Loucy (cell line): ENCODE results near the gene SBF2.

ENCODE experiments used
- H2AFZ ChIP-seq: fragments of 200-600 bp; sonication (generic); 2 replicates; pipeline ENCODE4 v1.6.0; 2016; ENCODE audit warnings: antibody characterized with exemption, mild to moderate bottlenecking, low read length, moderate library complexity
- H3F3A ChIP-seq: fragments of 200-600 bp; 2 replicates; pipeline ENCODE4 v1.6.0; 2016; ENCODE audit warnings: antibody characterized with exemption, low read depth, mild to moderate bottlenecking
- H3K27me3 ChIP-seq: fragments of 200-600 bp; sonication (generic); 2 replicates; pipeline ENCODE4 v1.6.1; 2014; ENCODE audit warnings: low read length, mild to moderate bottlenecking; ENCODE audit not compliant: insufficient read depth, poor library complexity, severe bottlenecking
- H3K36me3 ChIP-seq: fragments of 200-600 bp; sonication (generic); 2 replicates; pipeline ENCODE4 v1.6.1; 2016; ENCODE audit warnings: low read length; ENCODE audit not compliant: insufficient read depth
- H3K4me1 ChIP-seq: fragments of 200-600 bp; sonication (generic); 2 replicates; pipeline ENCODE4 v1.5.1; 2014; ENCODE audit warnings: low read length, mild to moderate bottlenecking; ENCODE audit not compliant: insufficient read depth, poor library complexity, severe bottlenecking
- H3K4me2 ChIP-seq: fragments of 200-600 bp; sonication (generic); 2 replicates; pipeline ENCODE4 v1.6.0; 2014; ENCODE audit warnings: antibody characterized with exemption, low read length, low read depth, mild to moderate bottlenecking; ENCODE audit not compliant: poor library complexity, severe bottlenecking
- H3K4me3 ChIP-seq: fragments of 200-600 bp; sonication (generic); 2 replicates; pipeline ENCODE4 v1.5.1; 2014; ENCODE audit warnings: low read length, mild to moderate bottlenecking, mixed read lengths; ENCODE audit not compliant: poor library complexity, severe bottlenecking
- H3K79me2 ChIP-seq: fragments of 200-600 bp; sonication (generic); 2 replicates; pipeline ENCODE4 v1.6.1; 2014; ENCODE audit warnings: low read length; ENCODE audit not compliant: insufficient read depth
- H3K9ac ChIP-seq: fragments of 200-600 bp; sonication (generic); 2 replicates; pipeline ENCODE4 v1.6.0; 2014; ENCODE audit warnings: mild to moderate bottlenecking, low read depth, low read length, moderate library complexity; ENCODE audit not compliant: poor library complexity, severe bottlenecking
- H3K9me2 ChIP-seq: fragments of 200-600 bp; sonication (generic); replicated peaks from 2 replicates; pipeline ENCODE4 v1.6.1; 2016; ENCODE audit warnings: low read depth, low read length, mixed read lengths
- H3K9me3 ChIP-seq: fragments of 200-600 bp; sonication (generic); 2 replicates; pipeline ENCODE4 v1.6.1; 2014; ENCODE audit warnings: mild to moderate bottlenecking, antibody characterized with exemption, low read length, low read depth; ENCODE audit not compliant: insufficient read depth
- H4K20me1 ChIP-seq: fragments of 200-600 bp; sonication (generic); 2 replicates; pipeline ENCODE4 v1.6.0; 2014; ENCODE audit warnings: antibody characterized with exemption, low read length, mild to moderate bottlenecking; ENCODE audit not compliant: insufficient read depth, poor library complexity, severe bottlenecking
- CTCF ChIP-seq: fragments of 200-600 bp; sonication (generic); conservative IDR thresholded peaks from 2 replicates; pipeline ENCODE4 v1.5.1; 2014; ENCODE audit warnings: mild to moderate bottlenecking, antibody characterized with exemption, low read length
- EZH2phosphoT487 ChIP-seq: fragments of 200-600 bp; IDR thresholded peaks from 2 replicates; pipeline ENCODE4 v1.6.1; 2018; ENCODE audit warnings: antibody characterized with exemption, mild to moderate bottlenecking, moderate library complexity, borderline replicate concordance

SBF2 gene

DNA sequence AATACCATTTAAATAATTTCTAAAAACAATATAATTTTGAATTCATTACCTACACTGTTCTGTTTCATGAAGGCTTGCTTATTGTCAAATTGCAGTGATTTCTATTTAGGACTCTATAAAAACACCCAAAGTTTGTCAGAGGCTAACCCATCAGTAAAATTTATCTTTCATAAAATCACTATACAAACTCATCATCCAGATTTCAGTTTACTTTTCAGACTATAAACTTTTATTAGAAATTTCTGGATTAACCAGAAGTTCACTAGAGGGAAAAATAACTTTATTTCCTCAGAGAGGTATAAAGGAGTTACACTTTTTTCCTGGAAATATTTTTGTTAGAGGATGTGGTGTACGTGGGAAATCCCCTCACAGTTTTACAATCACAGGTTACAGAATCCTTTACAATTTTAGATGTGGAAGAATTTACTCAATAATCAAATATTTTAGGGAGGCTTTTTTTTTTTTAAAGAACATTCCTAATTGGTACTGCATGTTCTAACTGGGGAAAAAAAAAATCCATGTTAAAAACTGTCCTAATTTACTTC, 453.5 kb downstream of the SBF2 start:
- no peaks in the 10 kb centered on the region for H4K20me1 ChIP-seq
- H3K4me2 ChIP-seq: no peak overlapping the region
- H3K9me2 ChIP-seq: no peaks in the 10 kb centered on the region
- H2AFZ ChIP-seq: no peak overlapping the region
- TF ChIP-seq CTCF: no peak
- no peak for TF ChIP-seq EZH2phosphoT487
- no peaks in the 10 kb centered on the region for H3K27me3 ChIP-seq
- H3K36me3 ChIP-seq: peaks cover 13% of the 10 kb centered on the region; the same call in 1 of the 2 replicates
- H3K9ac ChIP-seq: no peak overlapping the region
- H3K9me3 ChIP-seq: no peaks in the 10 kb centered on the region
- H3K79me2 ChIP-seq: no peaks in the 10 kb centered on the region
- H3F3A ChIP-seq: no peaks in the 10 kb centered on the region
- H3K4me3 ChIP-seq: no peak overlapping the region
- H3K4me1 ChIP-seq: no peaks in the 10 kb centered on the region

GRCh38 chr11:9839550-9839949, 454.5 kb downstream of the SBF2 start:
- H3K9ac ChIP-seq: no peak overlapping the region
- no peaks in the 10 kb centered on the region for H3K79me2 ChIP-seq
- H3K27me3 ChIP-seq: no peaks in the 10 kb centered on the region
- TF ChIP-seq CTCF (no peak), EZH2phosphoT487 (no peak)
- H2AFZ ChIP-seq: no peak overlapping the region
- H3K4me3 ChIP-seq: no peak overlapping the region
- peaks cover 6% of the 10 kb centered on the region; the same call in 1 of the 2 replicates for H3K36me3 ChIP-seq
- no peaks in the 10 kb centered on the region for H3K9me3 ChIP-seq
- H4K20me1 ChIP-seq: no peaks in the 10 kb centered on the region
- H3K4me2 ChIP-seq: no peak overlapping the region
- H3F3A ChIP-seq: no peaks in the 10 kb centered on the region
- no peaks in the 10 kb centered on the region for H3K9me2 ChIP-seq
- H3K4me1 ChIP-seq: no peaks in the 10 kb centered on the region

- Histone ChIP-seq H3K9ac (no peak overlapping the region), H3K4me1 (no peaks in the 10 kb centered on the region), H3F3A (no peaks in the 10 kb centered on the region), H3K4me2 (no peak overlapping the region), H3K9me2 (no peaks in the 10 kb centered on the region), H3K9me3 (no peaks in the 10 kb centered on the region), H3K4me3 (no peak overlapping the region), H3K27me3 (no peaks in the 10 kb centered on the region), H3K36me3 (peaks cover 6% of the 10 kb centered on the region; the same call in 1 of the 2 replicates), H3K79me2 (no peaks in the 10 kb centered on the region), H4K20me1 (no peaks in the 10 kb centered on the region), H2AFZ (no peak overlapping the region)
- TF ChIP-seq EZH2phosphoT487: no peak
- no peak for TF ChIP-seq CTCF
These were observed 455.1 kb downstream of the SBF2 start for GRCh38 chr11:9838961-9839360.
